HK-2 (cell line): ENCODE measurements around the gene SELENOW.

ENCODE experiments used
- DNase-seq: peaks from one replicate; pipeline ENCODE4 v3.0.0-alpha.2; 2018; ENCODE audit not compliant: unreplicated experiment

SELENOW gene

DNA sequence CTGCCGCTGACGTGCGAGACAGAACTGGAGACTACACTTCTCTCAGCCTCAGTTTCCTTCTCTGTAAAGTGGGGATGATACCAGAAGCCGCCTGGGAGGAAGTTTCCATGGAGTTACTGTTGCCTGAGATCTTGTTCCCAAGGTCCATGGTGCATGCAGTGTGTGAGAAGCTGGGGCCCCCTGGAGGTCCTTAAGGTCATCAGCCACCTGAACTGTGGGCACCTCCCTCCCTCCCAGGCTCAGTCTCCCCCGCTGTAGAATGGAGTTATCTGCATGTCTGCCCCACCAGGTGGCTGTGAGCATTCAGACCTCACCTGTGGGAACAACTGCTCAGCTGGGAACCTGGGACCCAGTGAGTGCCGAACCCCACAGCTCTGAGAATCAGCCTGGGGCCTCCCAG, 45.9 kb downstream of the SELENOW start:
- DNase-seq, result no peak

DNA sequence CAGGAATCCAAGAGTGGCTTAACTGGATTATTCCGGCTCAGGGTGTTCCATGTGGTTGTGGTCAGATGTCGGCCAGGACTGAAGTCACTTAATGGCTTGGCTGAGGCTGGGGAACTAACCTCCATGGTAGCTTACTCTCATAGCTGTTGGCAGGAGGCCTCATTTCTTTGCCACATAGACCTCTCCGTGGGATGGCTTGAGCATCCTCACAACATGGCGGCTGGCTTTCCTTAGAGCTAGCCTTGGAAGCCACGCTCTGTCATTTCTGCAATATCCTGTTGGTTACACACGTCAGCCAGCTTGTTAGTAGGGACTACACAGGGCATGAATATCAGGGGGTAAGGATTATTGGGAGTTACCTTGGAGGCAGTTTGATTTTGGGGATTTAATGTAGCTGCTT, 48.3 kb downstream of the SELENOW start:
- no peak for DNase-seq

DNA sequence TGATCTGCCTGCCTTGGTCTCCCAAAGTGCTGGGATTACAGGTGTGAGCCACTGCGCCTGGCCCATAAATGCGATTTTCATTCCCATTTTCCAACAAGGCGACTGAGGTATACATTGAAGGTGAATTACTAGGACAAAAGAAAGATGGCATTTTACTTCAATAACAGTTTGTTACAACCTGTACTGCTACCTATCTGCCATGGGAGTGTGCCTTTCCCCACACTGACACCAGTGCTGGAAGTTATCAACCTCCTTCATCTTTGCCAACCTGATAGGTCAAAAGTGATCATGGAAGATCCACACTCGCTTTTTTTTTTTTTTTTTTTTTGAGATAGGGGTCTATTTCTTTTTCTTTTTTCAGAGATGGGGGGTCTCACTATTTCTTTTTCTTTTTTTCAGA, 54.2 kb downstream of the SELENOW start:
- DNase-seq, result no peak
